Measurements from ENCODE around the gene PTBP1.

DNA sequence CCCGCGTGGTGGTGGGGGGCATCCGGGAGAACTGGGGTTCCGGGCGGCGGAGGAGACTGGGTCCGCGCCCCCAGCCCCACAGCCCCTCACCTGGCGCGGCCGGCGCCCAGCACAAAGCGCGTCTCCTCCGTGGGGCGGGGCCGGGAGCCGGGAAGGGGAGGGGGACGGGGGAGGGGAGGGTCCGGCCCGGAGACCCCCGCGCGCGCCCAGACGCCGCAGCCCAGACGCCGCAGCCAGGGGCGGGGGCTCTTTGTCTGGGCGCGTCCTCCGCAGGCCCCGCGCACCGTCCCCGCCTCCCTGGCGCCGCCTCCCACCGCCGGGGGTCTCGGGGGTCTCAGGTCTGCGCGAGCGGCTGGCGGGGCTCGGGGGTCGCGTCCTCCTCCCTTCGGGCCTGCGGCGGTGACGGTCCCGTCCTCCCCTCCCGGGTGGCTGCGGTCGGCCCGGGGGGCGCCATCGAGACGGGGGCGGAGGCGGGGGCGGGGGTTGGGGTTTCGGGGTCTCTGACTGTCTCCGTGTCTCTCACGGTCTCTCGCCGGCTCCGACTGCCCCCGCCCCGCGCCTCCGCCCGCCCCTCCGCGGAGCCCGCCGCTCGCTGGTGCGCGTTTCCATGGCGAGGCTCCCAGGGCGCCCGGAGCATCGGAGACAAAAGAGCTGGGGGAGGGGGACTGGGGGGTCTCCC, 24.7 kb downstream of the PTBP1 start, which contains the start of gene PLPPR3:
- TF ChIP-seq CEBPB (IDR thresholded peaks at IDR 0.05) (no peak), TEAD4 (IDR thresholded peaks at IDR 0.05) (no peak), MAX (IDR thresholded peaks at IDR 0.05) (no peak), TCF12 (IDR thresholded peaks at IDR 0.05; ENCODE audit: low read depth) (no peak), EGR1 (IDR thresholded peaks at IDR 0.05) (no peak), YY1 (IDR thresholded peaks at IDR 0.05; ENCODE audit: low read depth) (no peak), NFIC (IDR thresholded peaks at IDR 0.05) (no peak), EP300 (IDR thresholded peaks at IDR 0.05; ENCODE audit: borderline replicate concordance) (no peak), CREB1 (IDR thresholded peaks at IDR 0.05; ENCODE audit: low read depth) (no peak)
- TF ChIP-seq, protein P1, sequence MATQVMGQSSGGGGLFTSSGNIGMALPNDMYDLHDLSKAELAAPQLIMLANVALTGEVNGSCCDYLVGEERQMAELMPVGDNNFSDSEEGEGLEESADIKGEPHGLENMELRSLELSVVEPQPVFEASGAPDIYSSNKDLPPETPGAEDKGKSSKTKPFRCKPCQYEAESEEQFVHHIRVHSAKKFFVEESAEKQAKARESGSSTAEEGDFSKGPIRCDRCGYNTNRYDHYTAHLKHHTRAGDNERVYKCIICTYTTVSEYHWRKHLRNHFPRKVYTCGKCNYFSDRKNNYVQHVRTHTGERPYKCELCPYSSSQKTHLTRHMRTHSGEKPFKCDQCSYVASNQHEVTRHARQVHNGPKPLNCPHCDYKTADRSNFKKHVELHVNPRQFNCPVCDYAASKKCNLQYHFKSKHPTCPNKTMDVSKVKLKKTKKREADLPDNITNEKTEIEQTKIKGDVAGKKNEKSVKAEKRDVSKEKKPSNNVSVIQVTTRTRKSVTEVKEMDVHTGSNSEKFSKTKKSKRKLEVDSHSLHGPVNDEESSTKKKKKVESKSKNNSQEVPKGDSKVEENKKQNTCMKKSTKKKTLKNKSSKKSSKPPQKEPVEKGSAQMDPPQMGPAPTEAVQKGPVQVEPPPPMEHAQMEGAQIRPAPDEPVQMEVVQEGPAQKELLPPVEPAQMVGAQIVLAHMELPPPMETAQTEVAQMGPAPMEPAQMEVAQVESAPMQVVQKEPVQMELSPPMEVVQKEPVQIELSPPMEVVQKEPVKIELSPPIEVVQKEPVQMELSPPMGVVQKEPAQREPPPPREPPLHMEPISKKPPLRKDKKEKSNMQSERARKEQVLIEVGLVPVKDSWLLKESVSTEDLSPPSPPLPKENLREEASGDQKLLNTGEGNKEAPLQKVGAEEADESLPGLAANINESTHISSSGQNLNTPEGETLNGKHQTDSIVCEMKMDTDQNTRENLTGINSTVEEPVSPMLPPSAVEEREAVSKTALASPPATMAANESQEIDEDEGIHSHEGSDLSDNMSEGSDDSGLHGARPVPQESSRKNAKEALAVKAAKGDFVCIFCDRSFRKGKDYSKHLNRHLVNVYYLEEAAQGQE (IDR thresholded peaks at IDR 0.05; ENCODE audit: low read depth), result no peak
- TF ChIP-seq, protein P2, sequence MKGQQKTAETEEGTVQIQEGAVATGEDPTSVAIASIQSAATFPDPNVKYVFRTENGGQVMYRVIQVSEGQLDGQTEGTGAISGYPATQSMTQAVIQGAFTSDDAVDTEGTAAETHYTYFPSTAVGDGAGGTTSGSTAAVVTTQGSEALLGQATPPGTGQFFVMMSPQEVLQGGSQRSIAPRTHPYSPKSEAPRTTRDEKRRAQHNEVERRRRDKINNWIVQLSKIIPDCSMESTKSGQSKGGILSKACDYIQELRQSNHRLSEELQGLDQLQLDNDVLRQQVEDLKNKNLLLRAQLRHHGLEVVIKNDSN (IDR thresholded peaks at IDR 0.05), result no peak
